GM18867 (cell line): Measurements from ENCODE around the gene LHFPL3.

Experiments used
- ATAC-seq: cut with Tn5 transposase; IDR thresholded peaks from one replicate; pipeline ENCODE4 v1.9.1; 2021; ENCODE audit warnings: mild to moderate bottlenecking, moderate library complexity; ENCODE audit not compliant: unreplicated experiment

LHFPL3 gene

GRCh38 chr7:104883718-104884452 is 555.5 kb downstream of the LHFPL3 start:
- ATAC-seq: peak; percentile 84

GRCh38 chr7:104886651-104887050 is 558.2 kb downstream of the LHFPL3 start:
- ATAC-seq: no peak

GRCh38 chr7:104890216-104890615 is 561.8 kb downstream of the LHFPL3 start:
- ATAC-seq: no peak

GRCh38 chr7:104891949-104892348 is 563.5 kb downstream of the LHFPL3 start:
- no peak for ATAC-seq

- ATAC-seq: no peak
These were observed 565.9 kb downstream of the LHFPL3 start for GRCh38 chr7:104894314-104894713.

- ATAC-seq: no peak
These were observed 566.5 kb downstream of the LHFPL3 start for GRCh38 chr7:104894726-104895521.

- no peak for ATAC-seq
These were observed 567.3 kb downstream of the LHFPL3 start for GRCh38 chr7:104895522-104896236.

- ATAC-seq: no peak
These were observed 570.0 kb downstream of the LHFPL3 start for GRCh38 chr7:104898434-104898833.

GRCh38 chr7:104900525-104901239 is 572.3 kb downstream of the LHFPL3 start:
- no peak for ATAC-seq

GRCh38 chr7:104901240-104901619 is 572.8 kb downstream of the LHFPL3 start:
- no peak for ATAC-seq

- no peak for ATAC-seq
These were observed 573.8 kb downstream of the LHFPL3 start for GRCh38 chr7:104902183-104902582.

GRCh38 chr7:104903044-104903443 is 574.6 kb downstream of the LHFPL3 start:
- no peak for ATAC-seq

GRCh38 chr7:104903846-104904245 is 575.4 kb downstream of the LHFPL3 start:
- no peak for ATAC-seq

- ATAC-seq: no peak
These were observed 577.6 kb downstream of the LHFPL3 start for GRCh38 chr7:104906032-104906431.

- no peak for ATAC-seq
These were observed 578.2 kb downstream of the LHFPL3 start for GRCh38 chr7:104906556-104906955.

GRCh38 chr7:104908636-104909035 is 580.2 kb downstream of the LHFPL3 start:
- no peak for ATAC-seq

GRCh38 chr7:104909096-104909495 is 580.7 kb downstream of the LHFPL3 start:
- ATAC-seq: no peak

- ATAC-seq: no peak
These were observed 586.0 kb downstream of the LHFPL3 start for GRCh38 chr7:104914421-104914820.

- no peak for ATAC-seq
These were observed 593.2 kb downstream of the LHFPL3 start for GRCh38 chr7:104921596-104921995.

- ATAC-seq: no peak
These were observed 594.0 kb downstream of the LHFPL3 start for GRCh38 chr7:104922182-104923009.
